Central memory CD8-positive, alpha-beta T cell (primary cell): Measurements from ENCODE around the gene PRPF40A.

Experiments used
- ATAC-seq: fragments of 150-1000 bp; cut with Tn5 transposase; replicated peaks from 2 replicates; pipeline ENCODE4 v1.10.0; 2022; ENCODE audit warnings: mild to moderate bottlenecking, moderate FRiP score, moderate number of reproducible peaks; ENCODE audit not compliant: poor library complexity, severe bottlenecking; ENCODE audit errors: extremely low read depth
- DNase-seq, 2 donors: peaks; one replicate each; pipeline ENCODE4 v3.0.0; 2021; ENCODE audit warnings: low spot score in 2 of 2
- H3K27ac Mint-ChIP-seq: one replicate; pipeline ENCODE4 v1.8.0; 2022; ENCODE audit warnings: low read depth, mild to moderate bottlenecking, moderate library complexity, mixed read lengths
- H3K27me3 Mint-ChIP-seq: one replicate; pipeline ENCODE4 v1.8.0; 2022; ENCODE audit warnings: mixed read lengths
- H3K36me3 Mint-ChIP-seq: one replicate; pipeline ENCODE4 v1.8.0; 2022; ENCODE audit warnings: mild to moderate bottlenecking, moderate library complexity, mixed read lengths; ENCODE audit not compliant: insufficient read depth
- H3K4me1 Mint-ChIP-seq: one replicate; pipeline ENCODE4 v1.8.0; 2022; ENCODE audit warnings: mixed read lengths
- H3K4me3 Mint-ChIP-seq: one replicate; pipeline ENCODE4 v1.8.0; 2022; ENCODE audit warnings: mild to moderate bottlenecking, moderate library complexity, mixed read lengths
- H3K9me3 Mint-ChIP-seq: one replicate; pipeline ENCODE4 v1.8.0; 2022; ENCODE audit warnings: mixed read lengths

PRPF40A gene

DNA sequence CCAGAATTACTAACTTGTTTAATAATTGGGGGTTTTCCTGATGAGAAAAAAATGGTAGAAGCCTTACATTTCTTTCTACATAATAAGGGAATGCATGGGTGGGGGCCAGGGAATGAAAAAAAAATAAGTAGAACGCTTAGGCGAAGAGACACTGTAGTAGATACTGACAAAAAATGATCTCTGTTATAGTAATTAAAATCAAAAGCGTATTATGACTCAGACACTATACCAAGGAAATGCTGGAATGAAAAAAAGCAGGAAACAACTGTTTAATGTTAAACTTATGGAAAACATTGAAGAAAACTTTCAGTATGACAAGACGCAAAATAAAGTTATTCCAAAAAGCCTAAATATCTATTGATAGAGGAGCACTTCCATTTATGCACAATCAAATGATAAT lies 42.9 kb downstream of the PRPF40A start:
- H3K27ac Mint-ChIP-seq = no peak overlapping the region
- peaks cover 61% of the 10 kb centered on the region for H3K36me3 Mint-ChIP-seq

DNA sequence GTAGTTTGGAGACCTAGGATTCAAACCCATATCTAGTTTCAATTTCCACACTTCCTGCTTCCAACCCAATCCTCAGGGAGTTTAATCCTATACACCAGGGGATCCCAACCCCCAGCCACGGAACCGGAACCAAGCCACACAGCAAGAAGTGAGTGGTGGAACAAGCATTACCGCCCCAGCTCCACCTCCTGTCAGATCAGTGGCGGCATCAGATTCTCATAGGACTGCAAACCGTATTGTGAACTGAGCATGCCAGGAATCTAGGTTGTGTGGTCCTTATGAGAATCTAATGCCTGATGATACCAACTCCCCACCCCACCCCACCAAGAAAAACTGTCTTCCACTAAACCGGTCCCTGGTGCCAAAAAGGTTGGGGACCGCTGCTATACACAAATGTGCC lies 52.5 kb downstream of the PRPF40A start:
- Mint-ChIP-seq H3K27ac (no peak overlapping the region), H3K4me1 (no peaks in the 10 kb centered on the region), H3K4me3 (no peak overlapping the region), H3K36me3 (peaks cover 83% of the 10 kb centered on the region), H3K9me3 (no peaks in the 10 kb centered on the region), H3K27me3 (no peaks in the 10 kb centered on the region)
- ATAC-seq = no peak
- no peak for DNase-seq

More for the DNA sequence above, 42.9 kb downstream of the PRPF40A start:
- no peak overlapping the region for H3K4me3 Mint-ChIP-seq
- ATAC-seq (no peak), DNase-seq (no peak)
- no peaks in the 10 kb centered on the region for H3K9me3 Mint-ChIP-seq
- H3K4me1 Mint-ChIP-seq = no peaks in the 10 kb centered on the region
- H3K27me3 Mint-ChIP-seq = no peaks in the 10 kb centered on the region

- DNase-seq (no peak), ATAC-seq (no peak)
- Mint-ChIP-seq H3K9me3 (no peaks in the 10 kb centered on the region), H3K4me1 (no peaks in the 10 kb centered on the region), H3K36me3 (peaks cover 81% of the 10 kb centered on the region), H3K27me3 (no peaks in the 10 kb centered on the region), H3K27ac (no peak overlapping the region), H3K4me3 (no peak overlapping the region)
Measured at GRCh38 chr2:152661076-152661475, 56.2 kb downstream of the PRPF40A start.

DNA sequence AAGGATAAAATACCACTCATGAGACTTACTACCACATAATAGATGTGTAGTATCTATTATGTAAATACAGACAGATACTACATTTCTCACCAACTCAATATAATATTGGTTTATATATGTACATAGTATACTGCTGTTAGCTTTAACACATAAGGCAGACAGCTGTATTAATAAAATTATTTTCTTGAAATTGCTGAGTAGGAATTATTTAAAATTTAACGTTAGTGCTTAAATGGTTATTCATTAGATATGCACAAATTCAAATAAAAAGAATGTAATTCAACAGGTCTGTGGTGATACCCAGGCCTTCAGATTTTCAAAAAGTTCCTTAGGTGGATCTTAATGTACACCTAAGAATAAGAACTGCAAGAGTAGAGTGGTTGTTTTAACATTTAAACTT lies 59.0 kb downstream of the PRPF40A start:
- DNase-seq (no peak), ATAC-seq (no peak)
- H3K4me1 Mint-ChIP-seq = no peaks in the 10 kb centered on the region
- H3K9me3 Mint-ChIP-seq = no peaks in the 10 kb centered on the region
- H3K36me3 Mint-ChIP-seq = peaks cover 77% of the 10 kb centered on the region
- H3K27me3 Mint-ChIP-seq = no peaks in the 10 kb centered on the region
- H3K4me3 Mint-ChIP-seq = no peak overlapping the region
- H3K27ac Mint-ChIP-seq = no peak overlapping the region

DNA sequence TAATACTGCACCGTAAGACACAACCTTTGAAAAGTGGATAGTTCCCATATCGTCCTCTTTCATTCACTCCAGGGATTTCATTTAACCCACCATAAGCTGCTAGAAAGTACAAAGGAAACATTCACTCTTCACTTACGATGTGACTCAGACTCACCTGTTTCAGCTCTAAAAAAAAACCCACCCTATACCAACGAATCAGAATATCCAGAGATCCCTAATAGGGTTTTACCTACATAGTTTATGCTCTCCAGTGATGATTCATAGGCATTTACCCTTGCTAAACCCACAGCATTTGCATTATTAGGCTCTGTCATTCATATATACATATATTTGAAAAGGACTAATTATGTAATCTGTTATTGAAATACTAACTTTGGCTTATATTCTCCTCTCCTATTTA lies 60.2 kb downstream of the PRPF40A start:
- peak overlapping the region; percentile 50 for H3K27ac Mint-ChIP-seq
- H3K4me3 Mint-ChIP-seq = no peak overlapping the region
- H3K9me3 Mint-ChIP-seq = no peaks in the 10 kb centered on the region
- H3K36me3 Mint-ChIP-seq = peaks cover 68% of the 10 kb centered on the region
- H3K4me1 Mint-ChIP-seq = no peaks in the 10 kb centered on the region
- DNase-seq (no peak), ATAC-seq (no peak)
- H3K27me3 Mint-ChIP-seq = no peaks in the 10 kb centered on the region

DNA sequence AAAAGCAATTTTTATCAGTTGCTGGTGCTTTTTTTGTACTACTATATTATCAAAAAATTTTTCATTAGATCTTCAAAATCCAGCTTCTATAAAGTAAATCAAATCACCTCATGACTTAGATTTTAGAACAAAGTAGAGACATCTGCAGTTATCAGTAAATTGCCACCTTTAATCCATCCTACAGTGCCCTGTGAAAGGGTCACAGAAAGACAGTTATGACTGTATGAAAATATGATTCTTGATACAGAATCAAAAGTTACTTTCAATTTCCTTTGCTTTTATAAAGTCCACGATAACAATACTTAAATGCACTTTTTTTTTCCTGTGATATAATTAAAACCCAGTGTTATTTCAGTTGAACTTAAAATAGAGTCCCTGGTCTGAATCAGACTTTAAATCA lies 61.4 kb downstream of the PRPF40A start:
- no peaks in the 10 kb centered on the region for H3K27me3 Mint-ChIP-seq
- no peak overlapping the region for H3K27ac Mint-ChIP-seq
- H3K36me3 Mint-ChIP-seq = peaks cover 61% of the 10 kb centered on the region
- H3K9me3 Mint-ChIP-seq = no peaks in the 10 kb centered on the region
- H3K4me3 Mint-ChIP-seq = no peak overlapping the region
- no peak for ATAC-seq
- no peaks in the 10 kb centered on the region for H3K4me1 Mint-ChIP-seq
- DNase-seq = no peak

- DNase-seq (no peak), ATAC-seq (no peak)
- Mint-ChIP-seq H3K9me3 (no peaks in the 10 kb centered on the region), H3K27me3 (no peaks in the 10 kb centered on the region), H3K27ac (no peak overlapping the region), H3K4me3 (no peak overlapping the region), H3K36me3 (peaks cover 35% of the 10 kb centered on the region), H3K4me1 (no peaks in the 10 kb centered on the region)
Measured at GRCh38 chr2:152651834-152652233, 65.4 kb downstream of the PRPF40A start.

DNA sequence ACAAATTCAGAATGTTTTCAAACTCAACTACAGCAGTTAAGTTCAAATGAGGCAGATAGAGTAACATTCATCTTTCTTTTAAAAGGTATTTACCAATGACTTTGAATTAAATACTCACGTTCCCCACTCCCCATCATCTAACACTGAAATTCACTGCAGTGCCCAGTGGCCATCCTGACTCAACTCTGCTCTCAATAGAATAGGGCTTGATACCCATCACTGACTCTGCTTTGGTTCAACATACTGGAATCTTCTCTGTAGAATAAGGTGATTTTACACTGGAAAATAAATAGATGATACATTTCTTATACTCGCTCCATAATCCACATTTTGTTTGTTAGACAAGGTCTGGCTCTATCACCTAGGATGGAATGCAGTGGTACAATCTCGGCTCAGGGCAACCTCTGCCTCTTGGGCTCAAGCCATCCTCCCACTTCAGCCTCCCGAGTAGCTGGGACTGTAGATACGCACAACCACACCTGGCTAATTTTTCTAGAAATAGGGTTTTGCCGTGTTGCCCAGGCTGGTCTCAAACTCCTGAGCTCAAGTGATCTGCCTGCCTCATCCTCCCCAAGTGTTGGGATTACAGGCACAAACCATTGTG lies 66.4 kb downstream of the PRPF40A start:
- Mint-ChIP-seq H3K27me3 (no peaks in the 10 kb centered on the region), H3K9me3 (no peaks in the 10 kb centered on the region), H3K27ac (no peak overlapping the region), H3K4me3 (no peak overlapping the region), H3K4me1 (no peaks in the 10 kb centered on the region), H3K36me3 (peaks cover 27% of the 10 kb centered on the region)
- no peak for ATAC-seq
- no peak for DNase-seq

DNA sequence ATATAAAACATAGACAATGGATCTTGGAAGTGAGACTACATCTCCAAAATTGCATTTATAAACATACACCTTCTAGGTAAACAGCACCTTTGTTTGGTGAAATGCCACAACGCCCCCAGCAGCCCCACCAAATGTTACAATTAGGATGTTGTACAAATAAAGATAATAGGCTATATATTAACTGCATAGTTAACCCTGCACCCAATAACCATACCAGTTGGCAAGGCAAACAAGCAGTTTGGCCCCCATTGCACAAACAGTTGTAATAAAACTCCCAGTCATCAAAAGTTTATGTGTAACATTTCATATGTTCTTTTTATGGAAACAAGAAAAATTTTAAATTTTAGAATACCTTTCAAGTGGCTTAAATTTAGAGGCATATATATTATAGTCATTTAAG lies 67.3 kb downstream of the PRPF40A start:
- H3K27ac Mint-ChIP-seq = no peak overlapping the region
- H3K9me3 Mint-ChIP-seq = no peaks in the 10 kb centered on the region
- ATAC-seq = no peak
- H3K27me3 Mint-ChIP-seq = no peaks in the 10 kb centered on the region
- no peak overlapping the region for H3K4me3 Mint-ChIP-seq
- DNase-seq = no peak
- H3K36me3 Mint-ChIP-seq = peaks cover 21% of the 10 kb centered on the region
- H3K4me1 Mint-ChIP-seq = no peaks in the 10 kb centered on the region

DNA sequence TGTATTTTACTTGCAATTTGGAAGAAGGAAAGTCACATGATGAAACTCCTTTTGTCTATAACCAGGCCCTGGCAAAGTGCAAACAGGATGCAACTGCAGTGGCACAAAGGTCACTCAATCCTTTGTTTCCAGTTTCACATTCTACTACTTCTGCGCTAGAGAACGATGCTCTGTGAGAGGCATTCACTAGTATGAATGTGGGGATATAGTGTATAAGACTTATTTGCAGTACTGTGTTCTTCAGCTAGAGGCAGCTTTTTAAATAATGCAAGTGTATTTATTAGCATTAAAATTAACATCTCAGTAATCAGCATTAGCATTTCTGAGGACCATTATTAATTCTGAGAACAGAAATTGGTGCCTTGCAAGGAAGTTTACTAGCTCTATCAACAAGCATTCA lies 68.9 kb downstream of the PRPF40A start:
- H3K4me3 Mint-ChIP-seq = no peak overlapping the region
- H3K27me3 Mint-ChIP-seq = no peaks in the 10 kb centered on the region
- no peaks in the 10 kb centered on the region for H3K4me1 Mint-ChIP-seq
- no peak overlapping the region for H3K27ac Mint-ChIP-seq
- ATAC-seq (no peak), DNase-seq (no peak)
- peaks cover 12% of the 10 kb centered on the region for H3K36me3 Mint-ChIP-seq
- H3K9me3 Mint-ChIP-seq = no peaks in the 10 kb centered on the region

- ATAC-seq = no peak
- Mint-ChIP-seq H3K27ac (no peak overlapping the region), H3K27me3 (no peaks in the 10 kb centered on the region), H3K9me3 (no peaks in the 10 kb centered on the region), H3K36me3 (peaks cover 12% of the 10 kb centered on the region), H3K4me3 (no peak overlapping the region), H3K4me1 (no peaks in the 10 kb centered on the region)
- DNase-seq = no peak
Measured at GRCh38 chr2:152647552-152647951, 69.7 kb downstream of the PRPF40A start.

DNA sequence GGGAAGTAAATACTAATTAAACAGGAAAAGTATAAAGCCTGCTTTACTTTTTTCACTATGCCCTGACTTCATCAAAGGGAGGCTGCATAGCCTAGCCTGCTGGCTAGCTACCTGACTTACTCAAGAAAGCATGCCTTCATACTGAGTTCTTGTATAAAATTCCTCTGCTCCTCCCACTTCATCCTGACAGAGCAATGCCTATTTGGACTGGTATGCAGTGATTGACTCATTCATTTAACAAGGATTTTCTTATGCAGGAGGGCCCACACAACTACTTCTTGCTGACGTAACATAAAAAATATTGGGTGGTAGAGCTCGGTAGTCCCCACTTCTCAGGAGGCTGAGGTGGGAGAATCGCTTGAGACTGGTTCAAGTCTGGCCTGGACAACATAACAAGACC lies 70.5 kb downstream of the PRPF40A start:
- Mint-ChIP-seq H3K4me3 (no peak overlapping the region), H3K27ac (no peak overlapping the region), H3K9me3 (no peaks in the 10 kb centered on the region), H3K36me3 (peaks cover 14% of the 10 kb centered on the region), H3K27me3 (no peaks in the 10 kb centered on the region), H3K4me1 (no peaks in the 10 kb centered on the region)
- DNase-seq (no peak), ATAC-seq (no peak)

DNA sequence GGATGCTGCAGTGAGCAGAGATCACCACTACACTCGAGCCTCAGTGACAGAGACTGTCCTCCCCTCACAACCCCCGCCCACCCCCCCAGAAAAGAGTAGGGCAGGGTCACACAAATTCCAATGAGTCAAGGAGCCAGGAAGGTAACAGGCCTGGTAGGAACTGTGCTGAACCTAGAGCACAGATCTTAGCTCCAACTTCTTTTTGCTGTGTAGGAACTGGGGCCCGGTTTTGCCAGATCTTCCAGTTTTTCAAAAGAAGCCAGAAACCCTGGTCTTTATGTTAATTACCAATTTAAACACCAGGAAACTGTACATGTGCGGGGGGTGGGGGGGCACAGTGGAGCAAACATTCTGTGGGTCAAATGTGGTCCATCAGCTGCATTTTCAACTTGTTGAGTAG lies 71.0 kb downstream of the PRPF40A start:
- Mint-ChIP-seq H3K4me1 (no peaks in the 10 kb centered on the region), H3K9me3 (no peaks in the 10 kb centered on the region), H3K27ac (no peak overlapping the region), H3K36me3 (peaks cover 14% of the 10 kb centered on the region), H3K4me3 (no peak overlapping the region), H3K27me3 (no peaks in the 10 kb centered on the region)
- no peak for ATAC-seq
- no peak for DNase-seq
